Activated CD4-positive, alpha-beta T cell treated with anti-CD3 and anti-CD28 coated beads, Interleukin-10, Interleukin-2, amounts not matched to agents 100 ng/mL and 50 ng/mL, durations not matched to agents 16 hours and 8 hours (primary cell): ENCODE data around the gene FAM83C.
"Not testable (repeated sequence)": the region's sequence is repeated elsewhere in the genome, so short reads cannot be mapped to it uniquely, and the experiment has no call there.

Source experiments
- DNase-seq: peaks from one replicate; pipeline ENCODE4 v3.0.0-alpha.2; 2020

Gene FAM83C

GRCh38 chr20:35317416-35318210 is 25.4 kb upstream of the FAM83C start:
- DNase-seq: no peak

- DNase-seq: no peak
These were observed 23.9 kb upstream of the FAM83C start for GRCh38 chr20:35316086-35316485.

- DNase-seq: not testable (repeated sequence)
These were observed 23.4 kb upstream of the FAM83C start for GRCh38 chr20:35315632-35316020.

GRCh38 chr20:35314816-35315631 is 22.8 kb upstream of the FAM83C start:
- peak; percentile 53 for DNase-seq

GRCh38 chr20:35312318-35312717 is 20.1 kb upstream of the FAM83C start:
- peak; percentile 89 for DNase-seq

GRCh38 chr20:35311822-35312221 is 19.6 kb upstream of the FAM83C start:
- no peak for DNase-seq

- DNase-seq: peak; percentile 93
These were observed 19.2 kb upstream of the FAM83C start for GRCh38 chr20:35311409-35311808.

GRCh38 chr20:35307666-35308653 is 15.7 kb upstream of the FAM83C start:
- no peak for DNase-seq

- peak; percentile 62 for DNase-seq
These were observed 14.8 kb upstream of the FAM83C start for GRCh38 chr20:35306931-35307517.

- peak; percentile 97 for DNase-seq
These were observed 13.7 kb upstream of the FAM83C start for GRCh38 chr20:35305682-35306556.

GRCh38 chr20:35304956-35305355 is 12.7 kb upstream of the FAM83C start:
- no peak for DNase-seq

- DNase-seq: peak; percentile 93
These were observed 11.7 kb upstream of the FAM83C start for GRCh38 chr20:35303735-35304491.

GRCh38 chr20:35303382-35303734 is 11.1 kb upstream of the FAM83C start:
- no peak for DNase-seq

GRCh38 chr20:35302421-35303335 is 10.5 kb upstream of the FAM83C start:
- DNase-seq: peak; percentile 62

GRCh38 chr20:35301426-35301825 is 9.2 kb upstream of the FAM83C start:
- DNase-seq: no peak

GRCh38 chr20:35300469-35301262 is 8.4 kb upstream of the FAM83C start:
- DNase-seq: no peak

- DNase-seq: no peak
These were observed 7.6 kb upstream of the FAM83C start for GRCh38 chr20:35299780-35300179.

- DNase-seq: no peak
These were observed 6.0 kb upstream of the FAM83C start for GRCh38 chr20:35298264-35298663.

GRCh38 chr20:35297740-35298139 is 5.5 kb upstream of the FAM83C start:
- DNase-seq: no peak
